DMS 273 treated with DMSO at 0.1 percent for 48 hours (cell line): Measurements from ENCODE around the gene FILIP1.
"Not testable (repeated sequence)": the region's sequence is repeated elsewhere in the genome, so short reads cannot be mapped to it uniquely, and the experiment has no call there.

Experiments
- DNase-seq: peaks from one replicate; lab custom pipeline; 2025; lab: John Stamatoyannopoulos, UW

The FILIP1 gene

DNA sequence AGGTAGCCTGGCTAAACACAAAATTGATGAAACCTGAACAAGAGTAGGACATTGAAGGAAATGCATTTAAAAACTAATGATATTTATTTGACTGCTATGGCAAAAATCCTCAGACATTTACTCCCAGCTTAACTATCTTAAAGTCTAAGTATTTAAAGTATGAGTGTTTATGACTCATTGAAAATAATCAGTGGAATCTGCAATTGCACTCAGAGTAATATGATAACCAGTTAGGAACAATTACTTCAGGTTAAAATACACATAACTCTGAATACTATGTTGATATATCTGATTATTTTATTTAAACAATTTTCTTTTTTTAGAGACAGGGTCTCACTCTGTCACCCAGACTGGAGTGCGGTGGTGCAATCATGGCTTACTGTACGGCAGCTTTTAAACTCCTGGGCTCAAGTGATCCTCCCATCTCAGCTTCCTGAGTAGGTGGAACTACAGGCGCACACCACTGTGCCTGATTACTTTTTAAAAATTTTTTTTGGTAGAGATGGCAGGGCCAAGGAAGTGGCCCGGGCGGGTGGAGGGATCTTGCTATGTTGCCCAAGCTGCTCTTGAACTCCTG lies 43.9 kb downstream of the FILIP1 start:
- DNase-seq = no peak

DNA sequence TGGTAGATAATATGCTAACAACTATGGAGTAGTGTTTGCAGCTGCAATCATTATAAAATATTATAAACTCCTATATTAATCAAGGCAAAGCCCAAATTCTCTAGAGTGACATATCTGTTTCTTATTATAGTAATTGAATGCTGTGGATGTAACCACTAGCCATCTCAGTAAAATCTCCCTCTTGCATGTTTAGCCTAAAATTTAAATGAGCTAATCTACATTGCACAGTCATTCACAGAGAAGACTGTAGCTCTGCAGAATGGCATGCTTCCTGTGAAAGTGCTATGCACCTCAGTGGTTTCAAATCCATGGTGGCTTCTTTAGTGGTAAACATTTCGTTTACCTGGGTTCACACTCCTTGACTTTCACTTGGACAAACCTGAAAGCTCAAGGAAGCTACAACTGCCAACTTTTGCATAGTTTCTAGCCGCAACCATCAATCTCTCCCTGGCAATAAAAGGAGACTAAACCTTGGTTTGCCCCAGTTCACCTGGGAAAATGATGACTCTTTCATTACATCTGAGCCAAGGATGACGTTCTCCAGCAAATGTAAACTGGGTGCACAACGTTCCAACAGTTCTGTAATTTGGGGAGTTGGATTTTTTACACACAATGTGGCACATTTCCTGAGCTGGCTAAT lies 47.2 kb downstream of the FILIP1 start:
- no peak for DNase-seq

DNA sequence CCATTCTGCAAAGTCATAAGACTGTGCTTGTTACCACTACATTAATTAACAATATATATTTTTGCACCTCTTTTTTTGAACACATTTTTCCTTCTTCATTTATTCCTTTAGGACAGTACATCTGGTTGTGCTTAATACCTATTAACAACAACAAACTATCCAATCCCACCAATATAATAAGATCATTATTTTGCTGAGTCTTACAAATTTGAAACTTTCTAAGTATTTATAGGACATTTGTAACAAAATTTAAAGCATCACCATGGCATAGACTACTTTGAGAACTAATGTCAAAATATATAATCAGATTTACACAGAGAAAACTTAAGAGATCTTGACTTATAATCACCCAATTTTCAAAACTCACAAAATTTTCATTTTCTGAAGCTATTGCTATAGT lies 47.9 kb downstream of the FILIP1 start:
- DNase-seq = no peak

DNA sequence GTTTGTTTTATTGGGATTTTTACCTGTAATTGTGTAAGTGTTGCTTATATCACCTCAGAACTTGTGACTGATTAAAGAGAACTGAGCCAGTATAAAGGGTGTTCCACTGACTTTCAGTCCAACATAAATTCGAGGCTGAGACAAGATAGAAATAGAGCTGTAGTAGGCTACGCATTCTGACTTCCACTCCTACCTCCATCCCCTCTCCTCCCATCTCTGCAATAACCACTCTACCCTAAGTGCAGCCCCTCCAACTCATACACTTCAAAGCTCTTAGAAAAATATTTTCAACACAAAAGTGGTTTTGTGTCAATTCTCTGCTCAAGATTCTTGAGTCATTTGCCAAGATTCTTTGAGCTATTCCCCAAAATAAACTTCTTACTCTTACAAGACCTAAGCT lies 48.7 kb downstream of the FILIP1 start:
- DNase-seq = no peak

DNA sequence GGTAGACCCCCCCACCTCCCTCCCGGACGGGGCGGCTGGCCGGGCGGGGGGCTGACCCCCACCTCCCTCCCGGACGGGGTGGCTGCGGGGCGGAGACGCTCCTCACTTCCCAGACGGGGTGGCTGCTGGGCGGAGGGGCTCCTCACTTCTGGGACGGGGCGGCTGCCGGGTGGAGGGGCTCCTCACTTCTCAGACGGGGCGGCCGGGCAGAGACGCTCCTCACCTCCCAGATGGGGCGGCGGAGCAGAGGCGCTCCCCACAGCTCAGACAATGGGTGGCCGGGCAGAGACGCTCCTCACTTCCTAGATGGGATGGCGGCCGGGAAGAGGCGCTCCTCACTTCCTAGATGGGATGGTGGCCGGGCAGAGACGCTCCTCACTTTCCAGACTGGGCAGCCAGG lies 51.7 kb downstream of the FILIP1 start:
- DNase-seq = not testable (repeated sequence)

DNA sequence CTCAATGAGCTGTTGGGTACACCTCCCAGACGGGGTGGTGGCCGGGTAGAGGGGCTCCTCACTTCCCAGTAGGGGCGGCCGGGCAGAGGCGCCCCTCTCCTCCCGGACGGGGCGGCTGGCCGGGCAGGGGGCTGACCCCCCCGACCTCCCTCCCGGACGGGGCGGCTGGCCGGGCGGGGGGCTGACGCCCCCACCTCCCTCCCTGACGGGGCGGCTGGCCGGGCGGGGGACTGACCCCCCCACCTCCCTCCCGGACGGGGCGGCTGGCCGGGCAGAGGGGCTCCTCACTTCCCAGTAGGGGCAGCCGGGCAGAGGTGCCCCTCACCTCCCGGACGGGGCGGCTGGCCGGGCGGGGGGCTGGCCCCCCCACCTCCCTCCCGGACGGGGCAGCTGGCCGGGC lies 52.1 kb downstream of the FILIP1 start:
- not testable (repeated sequence) for DNase-seq

DNA sequence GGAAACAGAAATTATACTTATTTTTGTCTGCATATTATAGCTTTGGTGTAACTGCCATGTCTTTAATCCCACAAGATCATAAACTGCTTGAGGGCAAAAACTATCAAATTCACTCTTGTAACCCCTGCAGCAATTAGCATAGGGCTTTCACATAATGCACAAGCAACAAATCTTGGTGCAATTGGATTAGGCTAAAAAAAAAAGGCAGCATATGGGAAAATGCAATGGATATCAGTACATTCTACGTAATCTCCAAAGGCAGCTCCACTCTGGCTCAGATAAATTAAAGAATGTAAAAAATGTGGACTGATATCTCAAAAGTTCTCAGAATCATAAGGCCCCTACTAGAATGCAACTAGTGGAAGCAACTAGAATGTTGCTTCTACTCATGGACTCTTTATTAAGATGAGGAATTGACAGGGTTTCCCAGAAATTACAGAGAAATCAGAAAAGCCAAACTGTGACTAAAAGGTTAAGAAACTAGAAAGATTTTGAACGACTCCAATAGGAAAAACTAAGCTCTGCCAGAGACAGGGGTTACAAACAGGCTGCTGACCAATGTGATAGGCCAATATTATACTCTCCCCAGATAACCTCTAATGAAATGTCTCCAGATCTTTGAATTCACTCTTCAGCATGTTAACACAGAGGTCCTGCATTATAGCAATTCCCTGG lies 55.0 kb downstream of the FILIP1 start:
- no peak for DNase-seq

DNA sequence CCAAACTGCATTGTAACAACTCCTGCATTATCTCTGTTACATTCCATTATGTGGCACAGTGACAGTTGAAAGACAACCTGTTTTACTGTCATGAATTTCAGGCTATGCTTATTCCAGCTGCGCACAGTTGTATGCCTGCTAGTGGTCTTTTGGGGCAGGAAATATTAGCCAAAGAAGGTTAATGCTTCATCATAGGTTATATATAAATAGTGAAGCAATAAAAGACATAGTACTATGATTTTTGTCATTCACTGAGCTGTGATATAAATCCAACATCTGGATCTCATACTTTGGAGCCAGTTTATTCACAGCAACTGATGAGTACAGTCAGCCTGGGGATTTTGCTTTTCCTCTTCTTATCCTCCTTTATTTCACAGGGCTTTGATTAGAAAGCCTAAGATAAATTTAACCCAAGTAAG lies 55.6 kb downstream of the FILIP1 start:
- DNase-seq = no peak

DNA sequence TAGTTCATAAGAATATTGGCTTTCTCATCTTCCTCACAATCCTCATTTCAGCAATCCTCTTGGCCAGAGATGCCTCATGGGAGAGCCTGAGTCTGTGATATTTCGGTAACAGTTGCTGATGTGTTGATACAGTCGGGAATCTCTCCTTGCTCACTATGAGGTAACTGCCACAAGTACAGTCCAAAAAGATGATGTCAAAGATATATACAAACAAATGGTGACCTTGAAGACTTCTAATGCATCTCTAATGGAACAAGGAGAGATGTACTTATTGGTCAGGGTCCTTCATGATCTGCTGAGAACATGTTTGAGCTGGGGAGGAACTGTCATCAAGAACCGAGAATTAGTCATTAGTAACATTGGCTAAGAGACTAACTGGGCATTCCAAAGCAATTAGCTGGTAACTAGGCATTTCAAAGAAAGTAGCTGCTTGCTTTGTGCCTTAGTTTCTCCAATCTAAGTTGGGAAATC lies 56.1 kb downstream of the FILIP1 start:
- no peak for DNase-seq

DNA sequence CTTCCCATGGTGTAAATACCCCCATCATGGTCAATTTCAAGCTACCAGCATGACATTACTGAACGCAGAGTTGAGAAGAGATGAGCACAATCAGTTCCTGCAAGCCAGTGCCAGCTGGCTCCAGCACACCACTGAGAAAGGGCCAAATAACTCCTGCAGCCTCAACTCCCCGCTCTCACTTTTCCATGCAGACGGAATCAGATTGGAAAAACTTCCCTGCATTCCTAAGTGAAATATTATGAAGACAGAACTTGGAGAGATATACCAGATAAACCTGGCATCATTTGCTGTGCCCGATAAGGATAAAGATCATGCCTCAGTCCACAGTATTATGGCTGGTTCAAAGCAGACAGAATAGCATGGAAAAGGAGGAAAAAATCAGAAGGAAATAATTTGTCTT lies 56.7 kb downstream of the FILIP1 start:
- DNase-seq = no peak

DNA sequence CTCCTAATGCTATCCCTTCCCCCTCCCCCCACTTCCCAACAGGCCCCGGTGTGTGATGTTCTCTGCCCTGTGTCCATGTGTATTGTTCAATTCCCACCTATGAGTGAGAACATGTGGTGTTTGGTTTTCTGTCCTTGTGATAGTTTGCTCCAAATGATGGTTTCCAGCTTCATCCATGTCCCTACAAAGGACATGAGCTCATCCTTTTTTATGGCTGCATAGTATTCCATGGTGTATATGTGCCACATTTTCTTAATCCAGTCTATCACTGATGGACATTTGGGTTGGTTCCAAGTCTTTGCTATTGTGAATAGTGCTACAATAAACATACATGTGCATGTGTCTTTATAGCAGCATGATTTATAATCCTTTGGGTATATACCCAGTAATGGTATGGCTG lies 60.8 kb downstream of the FILIP1 start:
- not testable (repeated sequence) for DNase-seq

DNA sequence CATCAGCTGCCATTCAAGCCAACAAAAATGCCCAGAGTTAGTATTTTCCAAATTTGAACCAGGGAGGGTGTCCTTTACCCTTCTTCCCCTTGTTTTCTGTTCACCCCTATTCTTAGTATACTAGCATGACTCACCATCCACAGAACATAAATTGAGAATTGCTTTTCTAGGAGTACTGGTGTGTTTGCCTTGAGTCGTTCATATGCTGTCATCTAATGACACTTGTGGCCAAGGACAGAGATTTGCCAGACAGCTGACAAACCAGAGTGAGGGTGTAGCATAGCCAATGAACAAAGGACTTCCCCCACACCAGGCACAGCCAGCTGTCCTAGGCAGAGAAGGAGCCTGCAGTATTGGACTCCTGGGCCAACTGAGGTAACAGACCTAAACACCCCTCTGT lies 62.2 kb downstream of the FILIP1 start:
- no peak for DNase-seq

DNA sequence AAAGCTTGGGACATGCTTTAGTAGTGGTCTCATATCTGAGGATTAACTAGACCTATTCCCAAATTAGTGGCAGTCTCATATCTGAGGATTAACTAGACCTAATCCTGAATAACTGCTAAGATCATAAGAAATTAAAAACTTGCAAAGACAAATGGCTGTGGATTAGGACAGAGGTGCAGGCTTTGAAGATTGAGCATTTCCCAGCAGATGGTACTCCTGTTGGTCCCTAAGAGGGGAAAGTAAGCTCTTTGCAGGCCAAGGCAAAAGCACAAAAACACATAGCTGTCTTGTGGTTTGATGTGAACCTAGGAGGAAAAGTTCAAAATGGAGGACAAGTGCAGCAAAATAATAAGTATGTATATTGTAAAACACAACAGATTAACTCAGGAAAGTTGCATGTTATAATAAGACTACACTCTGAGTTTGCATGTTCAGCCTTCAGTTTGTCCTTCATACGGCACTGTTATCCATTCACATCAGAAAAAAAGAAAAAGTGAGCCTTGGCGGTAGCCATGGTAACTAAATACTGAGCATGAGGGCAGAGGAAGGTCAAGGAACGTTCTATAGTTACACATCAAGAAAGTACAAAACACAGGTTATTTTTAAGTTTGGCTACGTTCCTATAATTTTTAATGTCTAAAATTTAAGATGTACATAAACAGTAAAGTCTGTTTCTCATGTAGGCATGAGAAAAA lies 62.8 kb downstream of the FILIP1 start:
- no peak for DNase-seq

DNA sequence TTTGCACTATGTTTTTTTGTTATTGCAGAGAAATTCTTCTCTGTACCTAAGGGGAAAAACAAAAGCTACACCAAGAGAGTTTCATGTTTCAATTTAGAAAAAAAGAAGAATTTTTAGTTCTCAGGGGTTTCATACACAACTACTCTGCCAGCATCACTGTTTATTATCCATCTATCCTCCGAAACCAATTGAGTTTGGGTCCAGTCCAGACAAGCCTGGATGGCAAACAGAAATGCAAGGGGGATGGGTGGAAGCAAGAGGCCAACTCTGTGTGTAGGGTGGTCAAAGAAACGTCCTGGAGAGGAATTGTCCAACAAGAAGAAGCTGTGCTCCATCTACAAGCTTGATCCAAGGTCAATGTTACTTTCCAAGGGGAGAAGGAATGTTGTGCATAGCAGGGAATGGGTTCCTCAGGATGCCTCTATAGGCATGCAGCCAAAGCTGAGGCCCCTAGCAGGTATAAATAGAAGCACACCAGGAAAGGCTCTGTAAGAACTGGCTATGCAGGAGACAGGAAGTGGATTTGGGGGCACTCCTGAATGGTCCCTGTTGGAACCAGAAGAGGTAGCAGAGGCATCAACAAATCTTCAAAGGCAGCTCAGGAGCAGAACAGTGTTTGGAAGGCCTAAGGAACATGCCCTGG lies 64.4 kb downstream of the FILIP1 start:
- no peak for DNase-seq

DNA sequence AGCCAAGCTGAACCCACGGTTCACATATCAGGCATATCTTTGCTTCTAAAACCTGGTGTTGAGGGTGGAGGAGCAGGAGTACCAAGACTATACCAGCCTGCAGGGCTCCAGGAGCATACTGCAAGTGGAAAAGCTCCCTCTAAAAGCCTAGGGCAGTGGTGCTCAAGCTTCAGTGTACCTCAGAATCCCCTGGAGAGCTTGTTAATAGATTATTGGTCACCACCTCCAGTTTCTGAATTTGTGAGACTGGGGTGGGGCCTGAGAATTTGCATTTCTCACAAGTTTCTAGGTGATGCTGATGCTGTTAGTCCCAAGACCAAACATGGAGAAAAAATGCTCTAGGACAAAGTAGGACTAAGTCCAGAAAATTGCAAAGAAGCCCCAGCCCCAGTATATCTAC lies 65.4 kb downstream of the FILIP1 start:
- no peak for DNase-seq

DNA sequence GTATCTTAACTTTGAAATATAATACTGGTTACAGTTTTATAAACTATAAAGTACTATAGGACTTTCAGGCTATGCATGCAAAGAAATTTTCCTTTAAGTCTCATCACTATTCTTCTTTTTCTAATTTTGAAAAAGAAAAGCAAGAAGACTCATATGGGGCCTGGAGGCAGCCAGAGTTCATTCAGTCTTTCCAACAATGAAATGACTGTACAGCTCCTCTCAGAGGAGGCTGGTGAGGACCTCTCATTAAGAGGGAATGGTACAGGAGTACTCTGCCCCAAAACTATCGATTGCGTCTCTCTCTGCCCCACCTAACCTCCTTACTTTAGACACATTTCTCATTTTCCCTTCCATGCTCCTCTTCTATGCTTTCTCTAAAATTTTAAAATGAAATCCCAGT lies 66.3 kb downstream of the FILIP1 start:
- DNase-seq = no peak

DNA sequence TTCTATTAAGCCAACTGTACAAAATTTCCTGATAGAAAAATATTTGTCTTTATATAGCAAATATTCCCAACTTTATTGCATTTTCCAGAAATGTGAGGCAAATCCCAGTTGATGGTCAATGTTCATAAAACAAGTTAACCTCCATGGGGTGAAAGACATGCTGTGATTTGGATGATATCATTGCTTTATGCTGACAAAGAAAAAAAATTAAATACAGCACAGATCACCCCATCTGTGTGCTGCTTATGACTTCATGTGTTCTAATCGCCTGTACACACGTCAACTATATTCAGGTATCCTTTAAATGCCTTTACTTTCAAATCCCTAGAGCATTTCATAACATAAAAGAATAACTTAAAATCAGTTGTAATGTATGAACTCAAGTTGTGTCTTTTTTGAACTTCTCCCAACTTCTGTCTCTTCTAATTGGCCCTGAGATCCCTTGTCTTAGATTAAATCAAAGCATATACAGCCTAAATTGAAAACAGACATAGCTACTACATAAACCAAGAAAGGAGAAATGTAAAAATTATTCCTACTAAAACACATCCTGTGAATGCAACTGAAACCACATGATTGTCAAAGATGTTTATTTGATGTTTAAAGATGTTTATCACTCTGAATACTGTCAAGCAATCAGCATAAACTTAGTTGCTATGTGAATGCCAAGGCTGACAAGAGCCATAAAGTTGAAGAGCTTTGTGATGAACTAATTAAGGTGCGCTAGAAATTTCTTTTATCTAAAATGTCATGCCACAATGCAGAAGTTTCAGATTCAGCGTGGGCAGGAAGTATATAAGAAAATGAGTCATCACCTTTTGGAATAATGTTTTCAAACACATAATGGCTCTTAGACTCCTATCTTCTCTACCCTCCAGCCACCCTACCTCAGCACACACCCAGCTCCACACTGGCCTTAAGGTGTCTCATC lies 68.7 kb downstream of the FILIP1 start:
- DNase-seq = no peak

DNA sequence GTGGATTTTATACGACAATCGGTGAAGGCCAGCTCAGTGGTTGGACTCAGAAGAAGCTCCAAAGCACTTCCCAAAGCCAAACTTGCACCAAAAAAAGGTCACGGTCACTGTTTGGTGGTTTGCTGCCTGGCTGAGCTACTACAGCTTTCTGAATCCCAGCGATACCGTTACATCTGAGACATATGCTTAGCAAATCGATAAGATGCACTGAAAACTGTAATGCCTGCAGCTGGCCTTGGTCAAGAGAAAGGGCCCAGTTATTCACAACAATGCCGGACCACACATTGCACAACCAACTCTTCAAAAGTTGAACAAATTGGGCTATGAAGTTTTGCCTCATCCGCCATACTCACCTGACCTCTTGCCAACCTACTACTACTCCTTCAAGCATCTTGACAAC lies 70.2 kb downstream of the FILIP1 start:
- DNase-seq = no peak

DNA sequence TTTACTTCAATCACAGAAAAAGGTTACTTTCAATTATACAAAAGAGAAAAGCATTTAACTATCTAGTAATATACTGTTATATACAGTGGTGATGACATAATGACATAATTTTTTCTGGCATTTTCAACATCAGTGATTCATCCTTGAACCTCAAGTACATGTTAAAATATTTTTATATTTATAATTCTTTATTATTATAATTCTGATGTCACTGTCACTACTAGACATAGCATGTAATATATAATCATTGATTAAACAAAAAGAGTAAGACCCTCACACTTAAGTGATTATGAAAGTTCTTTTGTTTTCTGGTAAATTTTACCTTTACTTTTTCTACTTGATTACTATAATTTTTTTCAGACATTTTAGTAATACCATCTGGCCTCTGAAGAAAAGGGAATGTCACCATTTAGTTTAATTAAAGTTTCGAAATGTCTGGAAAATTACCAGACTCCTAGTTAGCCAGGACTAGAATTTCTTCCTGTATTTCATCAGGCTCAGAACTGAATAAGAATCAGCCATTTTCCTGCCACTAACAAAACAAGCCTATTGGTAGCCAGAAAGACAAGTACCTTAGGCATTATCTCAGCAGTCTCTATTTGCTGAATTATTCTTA lies 71.5 kb downstream of the FILIP1 start:
- DNase-seq = no peak

DNA sequence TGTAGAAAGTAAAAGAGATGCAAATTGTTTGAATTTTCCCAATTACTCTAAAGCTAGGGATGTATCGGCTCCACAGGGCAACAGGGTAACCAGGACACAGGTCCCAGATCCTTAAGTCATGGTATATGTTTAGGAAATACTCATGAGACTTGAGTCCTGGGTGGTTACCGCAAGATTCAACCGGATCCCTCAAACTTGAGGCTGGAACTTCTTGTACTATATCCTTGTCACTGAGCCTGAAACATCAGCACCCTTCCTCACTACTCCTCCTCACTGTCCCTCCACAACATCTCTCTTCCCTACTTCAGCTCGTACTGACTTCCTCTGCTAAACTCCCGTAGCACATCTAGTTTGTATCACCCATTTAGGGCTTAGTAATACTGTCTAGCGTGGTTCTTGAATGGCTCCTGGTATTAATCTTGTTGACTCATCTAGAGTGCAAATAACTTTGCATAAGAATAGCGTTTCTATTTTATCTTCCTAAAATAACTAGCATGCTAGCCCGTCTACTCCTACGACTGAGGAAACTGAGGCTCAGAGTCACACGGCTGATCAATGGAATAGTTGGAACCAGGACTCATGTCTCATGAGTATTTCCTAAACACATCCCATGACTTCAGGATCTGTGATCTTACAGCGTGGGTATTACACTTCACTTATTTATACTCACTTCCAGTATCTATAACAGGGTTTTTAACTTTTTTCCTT lies 72.1 kb downstream of the FILIP1 start:
- no peak for DNase-seq
